ENCODE results near the gene MGST1. TPM values are rescaled to one million over a fixed set of nuclear protein-coding genes. Genes with fewer than 3 reads are reported as not detected.

MGST1 gene
- total RNA-seq, 4 donors from 2014 or later: 72.8 to 107 (median 84.7) TPM

DNA sequence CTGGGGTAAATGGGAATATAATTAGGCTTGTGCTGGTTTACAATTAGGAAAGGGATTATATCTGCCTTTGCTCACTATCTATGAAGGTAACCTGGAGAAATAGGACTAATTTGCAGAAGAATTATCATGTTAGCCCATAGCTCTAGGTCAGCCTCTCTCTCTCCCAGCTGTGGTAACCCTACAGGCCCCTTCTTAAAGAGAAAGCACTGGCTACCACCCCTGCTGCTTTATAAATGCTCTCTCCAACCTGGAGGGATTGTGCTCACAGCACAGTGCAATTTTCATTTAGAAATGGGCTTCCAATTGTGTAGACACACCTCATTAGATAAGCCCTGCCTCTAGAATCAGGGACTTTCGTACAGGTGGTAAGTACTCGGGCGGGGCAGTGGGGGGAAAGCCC lies 22.7 kb upstream of the MGST1 start:
- Histone ChIP-seq H3K27me3 (no peaks in the 10 kb centered on the region), H3K36me3 (no peaks in the 10 kb centered on the region), H3K4me3 (no peak overlapping the region), H3K4me1 (no peaks in the 10 kb centered on the region), H3K27ac (no peak overlapping the region), H3K9me3 (no peaks in the 10 kb centered on the region)
- no peak for DNase-seq (ENCODE audit: low spot score in 2 of 2)
- WGBS: 88% methylated on average over 3 of the region's 3 CpGs
- TF ChIP-seq POLR2AphosphoS5 (IDR thresholded peaks at IDR 0.05): no peak
- no peak for TF ChIP-seq POLR2A (IDR thresholded peaks at IDR 0.05)
- TF ChIP-seq, protein P1, sequence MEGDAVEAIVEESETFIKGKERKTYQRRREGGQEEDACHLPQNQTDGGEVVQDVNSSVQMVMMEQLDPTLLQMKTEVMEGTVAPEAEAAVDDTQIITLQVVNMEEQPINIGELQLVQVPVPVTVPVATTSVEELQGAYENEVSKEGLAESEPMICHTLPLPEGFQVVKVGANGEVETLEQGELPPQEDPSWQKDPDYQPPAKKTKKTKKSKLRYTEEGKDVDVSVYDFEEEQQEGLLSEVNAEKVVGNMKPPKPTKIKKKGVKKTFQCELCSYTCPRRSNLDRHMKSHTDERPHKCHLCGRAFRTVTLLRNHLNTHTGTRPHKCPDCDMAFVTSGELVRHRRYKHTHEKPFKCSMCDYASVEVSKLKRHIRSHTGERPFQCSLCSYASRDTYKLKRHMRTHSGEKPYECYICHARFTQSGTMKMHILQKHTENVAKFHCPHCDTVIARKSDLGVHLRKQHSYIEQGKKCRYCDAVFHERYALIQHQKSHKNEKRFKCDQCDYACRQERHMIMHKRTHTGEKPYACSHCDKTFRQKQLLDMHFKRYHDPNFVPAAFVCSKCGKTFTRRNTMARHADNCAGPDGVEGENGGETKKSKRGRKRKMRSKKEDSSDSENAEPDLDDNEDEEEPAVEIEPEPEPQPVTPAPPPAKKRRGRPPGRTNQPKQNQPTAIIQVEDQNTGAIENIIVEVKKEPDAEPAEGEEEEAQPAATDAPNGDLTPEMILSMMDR (IDR thresholded peaks at IDR 0.05): no peak
- no peak for TF ChIP-seq EP300 (IDR thresholded peaks at IDR 0.05)

DNA sequence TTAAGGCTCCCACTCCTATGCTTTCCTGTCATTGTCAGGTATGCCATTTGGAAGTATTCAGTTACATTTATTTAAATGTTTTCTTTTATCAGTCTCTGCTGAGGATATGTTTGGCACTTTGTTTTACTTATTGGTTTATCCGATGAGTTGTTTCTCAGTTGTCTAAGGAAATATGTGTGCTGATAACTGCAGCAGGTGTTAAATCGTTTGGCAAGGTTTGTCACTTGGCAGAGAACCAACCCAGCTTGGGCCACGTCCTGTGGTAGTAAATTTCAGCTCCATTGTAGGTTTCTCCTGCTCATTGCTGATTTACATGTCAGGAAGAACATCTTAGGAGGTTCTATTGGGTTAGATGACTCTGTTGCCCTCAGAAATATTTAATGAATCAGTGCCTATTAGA lies 22.0 kb upstream of the MGST1 start:
- TF ChIP-seq, protein P1 (IDR thresholded peaks at IDR 0.05): no peak
- no peaks in the 10 kb centered on the region for H3K4me1 ChIP-seq
- no peaks in the 10 kb centered on the region for H3K36me3 ChIP-seq
- H3K27me3 ChIP-seq: no peaks in the 10 kb centered on the region
- WGBS: 23% methylated on average over 3 of the region's 3 CpGs
- no peak overlapping the region for H3K4me3 ChIP-seq
- H3K27ac ChIP-seq: no peak overlapping the region
- H3K9me3 ChIP-seq: no peaks in the 10 kb centered on the region
- DNase-seq (ENCODE audit: low spot score in 2 of 2): no peak

DNA sequence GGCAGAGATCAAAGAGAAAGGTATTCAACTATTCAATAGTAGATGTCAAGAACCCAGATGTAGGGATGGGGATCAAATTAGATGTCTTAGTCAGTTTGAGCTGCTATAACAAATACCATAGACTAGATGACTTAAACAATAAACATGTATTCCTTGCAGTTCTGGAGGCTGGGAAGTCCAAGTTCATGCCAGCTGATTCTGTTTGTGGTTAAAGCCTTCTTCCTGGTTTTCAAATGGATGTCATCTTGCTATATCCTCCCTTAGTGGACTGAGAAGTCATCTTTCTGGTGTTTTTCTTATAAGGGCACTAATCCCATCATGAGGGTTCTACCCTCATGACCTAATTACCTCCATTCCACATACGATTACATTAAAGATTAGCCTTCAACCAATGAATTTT lies 19.5 kb upstream of the MGST1 start:
- Histone ChIP-seq H3K27ac (no peak overlapping the region), H3K4me3 (no peak overlapping the region), H3K4me1 (no peaks in the 10 kb centered on the region), H3K36me3 (no peaks in the 10 kb centered on the region), H3K9me3 (no peaks in the 10 kb centered on the region), H3K27me3 (no peaks in the 10 kb centered on the region)
- TF ChIP-seq, protein P1 (IDR thresholded peaks at IDR 0.05): no peak
- TF ChIP-seq EP300 (IDR thresholded peaks at IDR 0.05) (no peak), POLR2A (IDR thresholded peaks at IDR 0.05) (no peak), POLR2AphosphoS5 (IDR thresholded peaks at IDR 0.05) (no peak)
- DNase-seq (ENCODE audit: low spot score in 2 of 2): no peak
- 85% methylated on average over 1 of the region's 1 CpG for WGBS

DNA sequence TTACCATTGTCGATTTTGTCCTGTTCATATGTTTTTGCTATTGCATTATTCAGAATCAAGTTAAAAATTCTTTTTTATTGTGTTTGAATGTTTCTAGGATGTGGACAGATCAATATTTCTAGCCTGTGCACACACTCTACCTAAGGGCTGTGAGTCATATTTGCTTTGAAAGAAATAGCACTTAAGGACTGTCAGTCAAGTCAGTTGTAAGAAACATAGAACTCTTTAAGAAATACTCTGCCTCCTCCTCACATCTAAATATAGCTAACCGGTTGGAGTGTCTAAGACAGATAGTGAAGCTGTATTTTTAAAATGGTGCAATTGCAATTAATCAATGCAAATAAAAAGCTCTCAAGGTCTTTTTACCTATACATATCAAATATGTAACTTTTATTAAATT lies 17.9 kb upstream of the MGST1 start:
- no peak for DNase-seq (ENCODE audit: low spot score in 2 of 2)
- no peaks in the 10 kb centered on the region for H3K27me3 ChIP-seq
- H3K4me3 ChIP-seq: no peak overlapping the region
- WGBS: 85% methylated on average over 2 of the region's 2 CpGs
- no peak overlapping the region for H3K27ac ChIP-seq
- H3K4me1 ChIP-seq: no peaks in the 10 kb centered on the region
- TF ChIP-seq POLR2AphosphoS5 (IDR thresholded peaks at IDR 0.05) (no peak), POLR2A (IDR thresholded peaks at IDR 0.05) (no peak), EP300 (IDR thresholded peaks at IDR 0.05) (no peak)
- TF ChIP-seq, protein P1 (IDR thresholded peaks at IDR 0.05): no peak
- H3K9me3 ChIP-seq: no peaks in the 10 kb centered on the region
- no peaks in the 10 kb centered on the region for H3K36me3 ChIP-seq

DNA sequence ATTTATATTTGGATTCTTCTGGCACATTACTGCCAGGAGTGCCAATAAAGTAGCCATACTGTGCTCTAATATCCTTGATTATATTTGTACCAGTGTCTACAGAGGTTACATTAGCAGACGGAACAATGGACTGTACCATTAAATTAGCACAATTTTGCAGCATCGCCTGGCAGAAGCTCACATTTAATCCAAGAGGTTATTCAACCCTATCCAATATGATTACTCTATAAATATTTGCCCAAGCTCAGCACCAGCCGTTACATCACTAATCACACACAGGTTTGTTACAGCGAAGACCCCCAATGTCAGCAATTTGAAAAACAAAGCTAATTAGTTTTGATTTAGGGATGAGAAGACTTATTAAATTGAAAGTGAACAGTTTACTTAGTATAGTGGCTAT lies 16.9 kb upstream of the MGST1 start:
- Histone ChIP-seq H3K4me3 (no peak overlapping the region), H3K4me1 (no peaks in the 10 kb centered on the region), H3K27ac (no peak overlapping the region), H3K36me3 (no peaks in the 10 kb centered on the region), H3K27me3 (no peaks in the 10 kb centered on the region), H3K9me3 (no peaks in the 10 kb centered on the region)
- no peak for DNase-seq (ENCODE audit: low spot score in 2 of 2)
- TF ChIP-seq POLR2A (IDR thresholded peaks at IDR 0.05): no peak
- WGBS: 83% methylated on average over 4 of the region's 4 CpGs

DNA sequence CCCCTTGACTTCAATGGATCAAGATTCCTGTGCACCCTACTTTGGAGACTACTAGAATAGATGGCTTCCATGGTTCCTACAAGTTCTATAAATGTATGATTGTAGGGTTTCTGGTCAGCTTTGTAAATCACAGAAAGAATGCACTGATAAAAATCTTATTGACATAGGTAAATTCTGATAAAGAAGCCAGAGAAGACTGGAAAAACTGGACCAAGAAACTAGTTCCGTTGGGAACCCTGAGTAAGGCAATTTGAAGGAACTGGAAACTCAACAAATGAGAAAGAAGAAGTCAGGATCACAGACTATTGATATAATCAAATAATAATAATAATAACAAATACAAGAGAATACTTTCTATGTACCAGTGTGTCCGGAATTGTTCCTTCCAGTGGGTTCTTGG lies 15.4 kb upstream of the MGST1 start:
- Histone ChIP-seq H3K4me3 (no peak overlapping the region), H3K27me3 (no peaks in the 10 kb centered on the region), H3K9me3 (no peaks in the 10 kb centered on the region), H3K4me1 (no peaks in the 10 kb centered on the region), H3K36me3 (no peaks in the 10 kb centered on the region), H3K27ac (no peak overlapping the region)
- 76% methylated on average over 2 of the region's 2 CpGs for WGBS
- no peak for TF ChIP-seq POLR2AphosphoS5 (IDR thresholded peaks at IDR 0.05)
- no peak for TF ChIP-seq EP300 (IDR thresholded peaks at IDR 0.05)
- TF ChIP-seq POLR2A (IDR thresholded peaks at IDR 0.05): no peak
- TF ChIP-seq, protein P1 (IDR thresholded peaks at IDR 0.05): no peak
- DNase-seq (ENCODE audit: low spot score in 2 of 2): no peak

Data from suprapubic skin (tissue), 4 donors.